ENCODE measurements around the gene TUBB2A. TPM values are rescaled to one million over a fixed set of nuclear protein-coding genes. Genes with fewer than 3 reads are reported as not detected.

TUBB2A gene
- total and polyA plus RNA-seq, 9 donors = 72.0 to 103 (median 83.1) TPM

Other genes with a start within 250 kb of the TUBB2A start
- 55.3 TPM for gene SERPINB6, start 186.0 kb downstream of the TUBB2A start, total RNA-seq
- gene SERPINB6, start 186.0 kb downstream of the TUBB2A start, polyA plus RNA-seq (ENCODE audit: insufficient read depth in 1 of 8, insufficient read length in 8 of 8, low replicate concordance in 1 of 8) = 100 to 1,000 TPM in 1 of 8 donors, 10 to 100 TPM in 7; 84.2 to 101 (median 88.1) TPM
- 16.1 TPM for gene NQO2, start 157.7 kb downstream of the TUBB2A start, total RNA-seq
- 10 to 100 TPM; 15.0 to 21.3 (median 19.9) TPM for gene NQO2, start 157.7 kb downstream of the TUBB2A start, polyA plus RNA-seq (ENCODE audit: insufficient read depth in 1 of 8, insufficient read length in 8 of 8, low replicate concordance in 1 of 8)
- gene RIPK1, start 89.0 kb downstream of the TUBB2A start, total RNA-seq = 11.3 TPM
- gene RIPK1, start 89.0 kb downstream of the TUBB2A start, polyA plus RNA-seq (ENCODE audit: insufficient read depth in 1 of 8, insufficient read length in 8 of 8, low replicate concordance in 1 of 8) = 10 to 100 TPM; 10.8 to 16.9 (median 13.7) TPM
- gene BPHL, start 38.8 kb downstream of the TUBB2A start, total RNA-seq = 32.2 TPM
- gene BPHL, start 38.8 kb downstream of the TUBB2A start, polyA plus RNA-seq (ENCODE audit: insufficient read depth in 1 of 8, insufficient read length in 8 of 8, low replicate concordance in 1 of 8) = 10 to 100 TPM; 29.7 to 43.0 (median 31.3) TPM
- gene TUBB2B, start 70.1 kb upstream of the TUBB2A start, total RNA-seq = 63.7 TPM
- 10 to 100 TPM; 54.6 to 69.8 (median 62.2) TPM for gene TUBB2B, start 70.1 kb upstream of the TUBB2A start, polyA plus RNA-seq (ENCODE audit: insufficient read depth in 1 of 8, insufficient read length in 8 of 8, low replicate concordance in 1 of 8)
- 16.3 TPM for gene PSMG4, start 101.4 kb upstream of the TUBB2A start, total RNA-seq
- gene PSMG4, start 101.4 kb upstream of the TUBB2A start, polyA plus RNA-seq (ENCODE audit: insufficient read depth in 1 of 8, insufficient read length in 8 of 8, low replicate concordance in 1 of 8) = 10 to 100 TPM; 10.3 to 14.0 (median 12.6) TPM